Mucosa of rectum (tissue), 2 donors: Measurements from ENCODE around the gene AGFG1.
A peak's percentile ranks its signal among the peaks of the same experiment; 100 is the strongest.
"Not testable (repeated sequence)": the region's sequence is repeated elsewhere in the genome, so short reads cannot be mapped to it uniquely, and the experiment has no call there.

Source experiments
- H3K27ac ChIP-seq, 2 donors: one replicate each; pipeline ENCODE4 v1.7.0; 2013; ENCODE audit warnings: inconsistent platforms in 2 of 2, low read depth in 2 of 2, low read length in 2 of 2
- H3K27me3 ChIP-seq, 2 donors: one replicate each; pipeline ENCODE4 v1.7.0; 2013; ENCODE audit warnings: low read length in 2 of 2; ENCODE audit not compliant: control insufficient read depth in 2 of 2, insufficient read depth in 2 of 2
- H3K36me3 ChIP-seq, 2 donors: one replicate each; pipeline ENCODE4 v1.7.0; 2013; ENCODE audit warnings: low read length in 2 of 2; ENCODE audit not compliant: control insufficient read depth in 2 of 2, insufficient read depth in 2 of 2
- H3K4me1 ChIP-seq, 2 donors: one replicate each; pipeline ENCODE4 v1.7.0; 2013; ENCODE audit warnings: low read length in 2 of 2, mild to moderate bottlenecking in 1 of 2; ENCODE audit not compliant: control insufficient read depth in 2 of 2, insufficient read depth in 2 of 2
- H3K4me3 ChIP-seq, 2 donors: one replicate each; pipeline ENCODE4 v1.7.0; 2013; ENCODE audit warnings: low read length in 2 of 2
- H3K9ac ChIP-seq, 2 donors: one replicate each; pipeline ENCODE4 v1.7.0; 2013; ENCODE audit warnings: low read length in 2 of 2, low read depth in 1 of 2, mild to moderate bottlenecking in 1 of 2
- H3K9me3 ChIP-seq, 2 donors: one replicate each; pipeline ENCODE4 v1.7.0; 2013; ENCODE audit warnings: low read length in 2 of 2; ENCODE audit not compliant: control insufficient read depth in 2 of 2
- donor health status: healthy.
- donor health status: Normal muscosa, but diverticular disease.

AGFG1 gene

DNA sequence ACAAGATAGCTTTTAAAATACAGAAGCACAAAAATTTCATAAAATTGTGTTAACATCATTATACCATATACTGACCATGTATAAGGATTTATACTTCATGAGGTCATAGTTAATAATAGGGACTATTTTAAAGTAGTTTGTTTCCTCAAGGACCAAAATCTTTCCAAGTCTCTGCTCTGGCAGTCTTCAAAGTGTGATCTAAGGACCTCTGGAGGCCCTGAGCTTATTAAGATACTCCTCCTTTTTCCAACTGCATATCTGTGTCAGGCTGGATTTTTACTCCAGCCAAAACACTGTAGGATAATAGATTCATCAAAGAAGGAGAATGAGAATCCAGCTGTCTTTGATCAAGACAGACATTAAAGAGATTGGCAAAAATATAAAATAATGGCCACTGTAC lies 125.1 kb downstream of the AGFG1 start:
- no peak overlapping the region for H3K9ac ChIP-seq
- no peaks in the 10 kb centered on the region for H3K27me3 ChIP-seq
- H3K36me3 ChIP-seq: no peaks in the 10 kb centered on the region
- no peak overlapping the region for H3K4me3 ChIP-seq
- no peaks in the 10 kb centered on the region for H3K4me1 ChIP-seq
- H3K27ac ChIP-seq: no peak overlapping the region
- no peaks in the 10 kb centered on the region for H3K9me3 ChIP-seq

- Histone ChIP-seq H3K27ac (no peak overlapping the region), H3K36me3 (no peaks in the 10 kb centered on the region), H3K4me3 (no peak overlapping the region), H3K9me3 (no peaks in the 10 kb centered on the region), H3K9ac (no peak overlapping the region), H3K27me3 (no peaks in the 10 kb centered on the region), H3K4me1 (peaks cover 0 to 4% of the 10 kb centered on the region in 2 donors)
Measured at GRCh38 chr2:227597998-227598397, 126.0 kb downstream of the AGFG1 start.

GRCh38 chr2:227598835-227599503 lies 127.0 kb downstream of the AGFG1 start, which contains the start of gene SCYGR2:
Gene SCYGR2, plus strand, starts transcription at chr2:227598893. Its CDS starts 0 bp downstream, at chr2:227598893.
- H3K9me3 ChIP-seq, H3K36me3 ChIP-seq, H3K9ac ChIP-seq, H3K27ac ChIP-seq, H3K27me3 ChIP-seq, H3K4me1 ChIP-seq, H3K4me3 ChIP-seq: not testable (repeated sequence)

- H3K4me3 ChIP-seq: peak overlapping the region in 1 of 2 donors; percentile 56
- H3K36me3 ChIP-seq: no peaks in the 10 kb centered on the region
- no peaks in the 10 kb centered on the region for H3K9me3 ChIP-seq
- H3K27me3 ChIP-seq: no peaks in the 10 kb centered on the region
- no peak overlapping the region for H3K27ac ChIP-seq
- no peak overlapping the region for H3K9ac ChIP-seq
- peaks cover 0 to 4% of the 10 kb centered on the region in 2 donors for H3K4me1 ChIP-seq
Measured at GRCh38 chr2:227602358-227602757, 130.4 kb downstream of the AGFG1 start.

DNA sequence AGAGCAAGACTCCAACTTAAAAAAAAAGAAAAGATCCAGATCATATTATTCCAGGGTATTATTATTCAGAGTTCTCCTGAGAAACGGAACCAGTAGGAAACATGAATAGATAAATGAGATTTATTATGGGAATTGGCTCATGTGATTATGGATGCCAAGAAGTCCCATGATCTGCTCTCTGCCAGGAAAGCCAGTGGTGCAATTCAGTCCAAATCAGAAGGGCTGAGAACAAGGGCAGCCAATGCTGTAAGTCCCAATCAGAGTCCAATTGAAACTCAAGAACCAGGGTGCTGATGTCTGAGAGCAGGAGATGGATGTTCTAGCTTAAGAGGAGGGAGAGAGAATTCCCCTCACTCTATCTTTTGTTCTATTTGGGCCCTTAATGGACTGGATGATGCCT lies 134.5 kb downstream of the AGFG1 start:
- Histone ChIP-seq H3K27me3 (no peaks in the 10 kb centered on the region), H3K4me3 (no peak overlapping the region), H3K27ac (no peak overlapping the region), H3K36me3 (no peaks in the 10 kb centered on the region), H3K4me1 (peaks cover 0 to 4% of the 10 kb centered on the region in 2 donors), H3K9me3 (no peaks in the 10 kb centered on the region), H3K9ac (no peak overlapping the region)

- no peak overlapping the region for H3K9ac ChIP-seq
- no peaks in the 10 kb centered on the region for H3K9me3 ChIP-seq
- H3K27me3 ChIP-seq: no peaks in the 10 kb centered on the region
- no peaks in the 10 kb centered on the region for H3K4me1 ChIP-seq
- no peak overlapping the region for H3K27ac ChIP-seq
- H3K4me3 ChIP-seq: no peak overlapping the region
- no peaks in the 10 kb centered on the region for H3K36me3 ChIP-seq
Measured at GRCh38 chr2:227607941-227608340, 136.0 kb downstream of the AGFG1 start.

- no peak overlapping the region for H3K27ac ChIP-seq
- H3K4me3 ChIP-seq: no peak overlapping the region
- H3K9ac ChIP-seq: no peak overlapping the region
- no peaks in the 10 kb centered on the region for H3K9me3 ChIP-seq
- H3K27me3 ChIP-seq: no peaks in the 10 kb centered on the region
- H3K36me3 ChIP-seq: no peaks in the 10 kb centered on the region
- H3K4me1 ChIP-seq: no peaks in the 10 kb centered on the region
Measured at GRCh38 chr2:227608561-227609338, 136.8 kb downstream of the AGFG1 start.

DNA sequence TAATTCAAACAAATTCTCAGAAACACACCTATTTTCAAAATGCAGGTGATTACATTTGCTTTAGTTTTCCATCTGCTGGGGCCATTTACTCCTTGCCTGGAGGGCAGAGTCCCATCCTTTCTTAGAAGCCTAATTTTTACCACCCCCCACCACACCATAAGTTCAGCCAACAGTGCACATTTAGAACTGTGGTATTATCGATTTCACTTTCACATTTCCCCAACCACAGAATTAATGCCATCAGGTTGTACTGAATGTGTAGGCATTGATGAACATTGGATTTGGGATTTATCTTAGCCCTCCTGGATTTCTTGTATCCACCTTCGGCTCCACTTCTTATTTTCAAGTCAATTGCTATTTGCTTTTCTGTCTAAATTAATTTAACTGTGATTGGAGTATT lies 138.2 kb downstream of the AGFG1 start:
- Histone ChIP-seq H3K36me3 (no peaks in the 10 kb centered on the region), H3K4me1 (no peaks in the 10 kb centered on the region), H3K9ac (no peak overlapping the region), H3K27ac (no peak overlapping the region), H3K9me3 (no peaks in the 10 kb centered on the region), H3K27me3 (no peaks in the 10 kb centered on the region), H3K4me3 (no peak overlapping the region)
